Subcutaneous adipose tissue (tissue), 4 donors: ENCODE results near the gene PCBP4. TPM values are rescaled to one million over a fixed set of nuclear protein-coding genes. Genes with fewer than 3 reads are reported as not detected.

Experiments
- total RNA-seq, 4 donors: library from RNA; depleted of rRNA; stranded (reverse); fragments of >200 nt; gene quantifications; one replicate each; pipeline ENCODE4 v1.1.0, GENCODE V29; 2016
- TF ChIP-seq, protein P1 (sequence below): fragments of 450-650 bp; IDR thresholded peaks from one replicate; pipeline ENCODE4 v1.5.1; 2016; ENCODE audit warnings: low read depth, mild to moderate bottlenecking, control low read depth, antibody characterized with exemption, moderate library complexity

PCBP4 gene
- total RNA-seq, 4 donors from 2014 or later, result 10.8 to 39.9 (median 19.0) TPM

DNA sequence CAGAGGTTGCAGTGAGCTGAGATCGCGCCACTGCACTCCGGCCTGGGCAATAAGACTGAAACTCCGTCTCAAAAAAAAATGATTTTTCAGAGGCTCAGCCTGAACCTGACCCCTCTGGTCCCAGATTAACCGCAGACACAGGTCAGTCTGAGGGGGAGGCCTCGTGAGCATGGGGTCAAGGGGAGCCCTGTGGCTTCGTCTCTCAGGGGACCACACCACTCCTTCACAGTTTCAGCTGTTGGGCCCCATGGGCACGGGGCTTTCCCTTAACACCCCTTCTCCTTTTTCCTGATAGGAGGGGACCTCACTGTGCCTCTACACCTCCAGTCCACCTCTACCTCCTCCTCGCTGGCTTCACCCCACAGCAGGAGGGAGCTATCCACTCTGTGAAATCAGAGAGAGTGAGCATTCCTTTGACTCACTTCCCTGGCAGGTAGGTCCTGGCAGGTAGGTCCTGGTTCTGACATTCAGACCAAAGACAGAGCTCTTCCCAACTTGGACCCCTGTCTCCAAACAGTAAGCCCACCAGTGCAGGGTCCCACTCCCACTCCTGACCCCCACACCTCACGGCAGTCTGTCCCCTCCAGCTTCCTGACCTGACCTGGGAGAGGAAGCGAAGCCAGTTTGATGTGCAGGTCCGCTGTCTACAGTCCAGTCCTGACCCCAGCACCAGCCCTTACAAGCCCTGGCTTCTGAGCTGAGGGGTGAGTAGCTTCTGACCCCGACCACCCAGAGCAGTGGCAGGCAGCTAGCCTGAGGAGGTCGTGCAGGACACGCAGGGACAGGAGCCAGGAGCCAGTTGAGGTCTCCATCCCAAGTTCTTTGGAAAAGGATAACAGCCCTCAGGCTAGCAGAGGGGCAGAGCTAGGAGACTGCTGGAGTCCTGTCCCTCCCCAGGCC lies 34.5 kb downstream of the PCBP4 start:
- TF ChIP-seq, protein P1, sequence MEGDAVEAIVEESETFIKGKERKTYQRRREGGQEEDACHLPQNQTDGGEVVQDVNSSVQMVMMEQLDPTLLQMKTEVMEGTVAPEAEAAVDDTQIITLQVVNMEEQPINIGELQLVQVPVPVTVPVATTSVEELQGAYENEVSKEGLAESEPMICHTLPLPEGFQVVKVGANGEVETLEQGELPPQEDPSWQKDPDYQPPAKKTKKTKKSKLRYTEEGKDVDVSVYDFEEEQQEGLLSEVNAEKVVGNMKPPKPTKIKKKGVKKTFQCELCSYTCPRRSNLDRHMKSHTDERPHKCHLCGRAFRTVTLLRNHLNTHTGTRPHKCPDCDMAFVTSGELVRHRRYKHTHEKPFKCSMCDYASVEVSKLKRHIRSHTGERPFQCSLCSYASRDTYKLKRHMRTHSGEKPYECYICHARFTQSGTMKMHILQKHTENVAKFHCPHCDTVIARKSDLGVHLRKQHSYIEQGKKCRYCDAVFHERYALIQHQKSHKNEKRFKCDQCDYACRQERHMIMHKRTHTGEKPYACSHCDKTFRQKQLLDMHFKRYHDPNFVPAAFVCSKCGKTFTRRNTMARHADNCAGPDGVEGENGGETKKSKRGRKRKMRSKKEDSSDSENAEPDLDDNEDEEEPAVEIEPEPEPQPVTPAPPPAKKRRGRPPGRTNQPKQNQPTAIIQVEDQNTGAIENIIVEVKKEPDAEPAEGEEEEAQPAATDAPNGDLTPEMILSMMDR, result no peak

DNA sequence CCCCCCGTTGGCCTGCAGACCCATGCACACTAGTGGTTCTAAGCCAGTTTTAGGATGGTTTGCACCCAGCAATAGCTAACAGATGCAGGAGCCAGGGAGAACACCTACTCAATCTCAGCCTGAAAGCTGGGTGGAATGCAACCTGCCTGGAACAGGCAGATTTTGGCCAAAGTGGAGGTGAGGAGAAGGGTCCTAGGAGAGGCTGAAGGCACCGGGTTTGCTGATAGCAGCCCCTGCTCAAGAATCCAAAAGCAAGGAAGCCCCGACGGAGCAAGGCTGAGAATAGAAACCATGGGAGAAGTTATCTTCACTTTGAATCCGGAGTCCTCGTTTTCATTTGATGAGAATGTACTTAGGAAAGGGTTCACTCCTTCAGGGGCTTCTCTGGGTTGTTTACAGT lies 35.5 kb downstream of the PCBP4 start:
- TF ChIP-seq, protein P1, result no peak

DNA sequence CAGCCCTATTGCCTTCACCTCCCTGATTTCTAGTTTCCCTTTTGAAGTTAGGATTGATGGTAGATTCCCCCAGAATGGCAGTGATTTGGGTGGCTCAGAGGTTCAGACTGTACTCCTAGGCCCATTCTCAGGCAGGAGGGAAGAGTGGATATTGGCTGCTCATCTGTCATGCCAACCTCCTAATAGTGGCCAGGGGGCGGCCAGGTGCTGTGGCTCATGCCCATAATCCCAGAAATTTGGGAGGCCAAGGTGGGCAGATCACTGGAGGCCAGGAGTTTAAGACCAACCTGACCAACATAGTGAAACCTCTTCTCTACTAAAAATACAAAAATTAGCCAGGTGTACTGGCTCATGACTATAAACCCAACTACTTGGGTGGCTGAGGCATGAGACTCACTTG lies 36.8 kb downstream of the PCBP4 start:
- TF ChIP-seq, protein P1, result no peak

DNA sequence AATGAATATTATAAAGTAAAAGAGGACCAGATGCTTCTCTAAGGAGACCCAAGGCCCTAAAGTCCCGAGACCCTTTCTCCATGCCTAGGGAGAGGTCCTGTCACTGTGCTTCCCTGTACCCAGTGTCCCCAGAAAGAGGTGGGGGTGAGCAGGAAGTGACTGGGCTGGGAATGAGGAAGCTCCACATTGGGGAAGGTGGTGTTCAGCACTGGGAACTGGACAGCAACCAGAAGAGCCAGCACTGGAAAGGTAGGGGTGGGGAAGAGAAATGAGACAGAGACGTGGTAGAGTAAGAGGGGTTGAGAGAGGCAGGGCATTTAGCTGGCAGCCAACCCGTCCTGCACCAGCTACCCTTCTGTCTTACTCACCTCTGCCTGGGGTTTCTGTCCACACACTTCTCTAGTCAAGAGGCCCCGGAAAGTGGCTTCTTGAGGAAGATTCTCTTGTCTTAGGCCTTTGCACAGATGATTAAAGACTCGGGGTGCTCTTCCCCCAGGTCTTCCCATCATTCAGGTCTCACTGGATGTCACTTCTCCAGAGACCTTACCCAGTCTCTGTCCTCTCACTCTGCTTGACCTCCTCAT lies 37.7 kb downstream of the PCBP4 start:
- TF ChIP-seq, protein P1, result no peak

DNA sequence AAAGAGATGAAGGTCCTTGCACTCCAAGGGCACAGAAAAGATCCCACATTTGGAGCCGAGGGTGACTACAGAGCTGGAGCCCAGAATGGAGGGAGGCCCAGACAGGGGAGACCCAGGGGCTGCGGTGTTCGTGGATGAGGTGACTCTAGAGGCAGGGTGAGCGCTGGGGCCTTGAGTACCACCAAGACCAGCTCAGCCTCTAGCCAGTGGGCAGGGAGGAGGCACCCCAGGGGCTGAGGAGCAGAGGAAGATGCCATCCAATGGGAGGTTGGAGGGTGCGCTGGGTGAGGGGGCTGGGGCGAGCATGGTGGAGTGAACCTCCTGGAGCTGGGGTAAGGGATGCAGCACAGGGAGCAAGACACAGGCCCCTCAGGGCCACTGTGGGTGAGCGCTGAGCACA lies 38.8 kb downstream of the PCBP4 start:
- TF ChIP-seq, protein P1, result no peak

DNA sequence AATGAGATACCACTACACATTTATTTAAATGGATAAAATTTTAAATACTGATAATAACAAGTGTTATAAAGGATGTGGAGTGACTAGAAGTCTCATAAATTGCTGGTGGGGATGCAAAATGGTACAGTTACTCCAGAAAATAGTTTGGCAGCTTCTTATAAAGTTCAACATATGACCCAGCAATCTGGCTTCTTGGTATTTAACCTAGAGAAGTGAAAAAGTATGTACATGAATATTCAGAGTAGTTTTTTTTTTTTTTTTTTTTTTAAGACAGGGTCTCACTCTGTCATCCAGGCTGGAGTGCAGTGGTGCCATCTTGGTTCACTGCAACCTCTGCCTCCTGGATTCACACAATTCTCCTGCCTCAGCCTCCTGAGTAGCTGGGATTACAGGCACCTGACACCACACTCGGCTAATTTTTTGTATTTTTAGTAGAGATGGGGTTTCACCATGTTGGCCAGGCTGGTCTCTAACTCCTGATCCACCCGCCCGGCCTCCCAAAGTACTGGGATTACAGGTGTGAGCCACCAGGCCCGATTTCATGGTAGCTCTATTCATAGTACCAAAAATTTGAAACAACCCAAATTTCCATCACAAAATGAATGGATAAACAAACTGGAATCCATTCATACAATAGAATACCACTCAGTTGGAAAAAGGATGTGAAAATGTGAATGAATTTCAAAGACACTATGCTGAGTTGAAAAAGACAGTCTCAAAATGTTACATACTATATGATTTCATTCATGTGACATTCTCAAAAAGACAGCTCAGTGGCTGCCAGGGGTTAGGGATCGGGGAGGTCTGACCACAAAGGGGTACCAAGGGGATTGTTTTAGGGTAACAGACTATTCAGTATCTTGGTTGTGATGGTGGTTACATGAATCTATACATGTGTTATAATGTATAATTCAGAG lies 39.9 kb downstream of the PCBP4 start:
- TF ChIP-seq, protein P1, result no peak
